Fibroblast of peridontal ligament (primary cell): Measurements from ENCODE around the gene ADGRG6.
"Not testable (repeated sequence)": the region's sequence is repeated elsewhere in the genome, so short reads cannot be mapped to it uniquely, and the experiment has no call there.

ENCODE experiments used
- DNase-seq: peaks from one replicate; pipeline ENCODE4 v3.0.0-alpha.2; 2010; ENCODE audit errors: extremely low read depth

ADGRG6 gene

GRCh38 chr6:142301651-142302391 lies at the start of gene ADGRG6:
ADGRG6 (plus strand) TSS chr6:142302007; CDS start chr6:142302330, 323 bp downstream.
- DNase-seq = no peak

GRCh38 chr6:142254513-142254912 lies 47.3 kb upstream of the ADGRG6 start:
- DNase-seq = no peak

- DNase-seq = no peak
Measured at GRCh38 chr6:142255785-142256184, 46.0 kb upstream of the ADGRG6 start.

GRCh38 chr6:142258305-142258704 lies 43.5 kb upstream of the ADGRG6 start:
- DNase-seq = no peak

GRCh38 chr6:142258757-142259156 lies 43.0 kb upstream of the ADGRG6 start:
- DNase-seq = no peak

GRCh38 chr6:142260748-142261147 lies 41.1 kb upstream of the ADGRG6 start:
- no peak for DNase-seq

- no peak for DNase-seq
Measured at GRCh38 chr6:142262231-142262630, 39.6 kb upstream of the ADGRG6 start.

GRCh38 chr6:142265476-142265875 lies 36.3 kb upstream of the ADGRG6 start:
- no peak for DNase-seq

GRCh38 chr6:142266060-142266459 lies 35.7 kb upstream of the ADGRG6 start:
- no peak for DNase-seq

GRCh38 chr6:142271476-142271875 lies 30.3 kb upstream of the ADGRG6 start:
- no peak for DNase-seq

- DNase-seq = no peak
Measured at GRCh38 chr6:142274656-142275055, 27.2 kb upstream of the ADGRG6 start.

GRCh38 chr6:142275236-142276006 lies 26.4 kb upstream of the ADGRG6 start:
- DNase-seq = no peak

GRCh38 chr6:142276256-142276655 lies 25.6 kb upstream of the ADGRG6 start:
- no peak for DNase-seq

GRCh38 chr6:142279350-142280180 lies 22.2 kb upstream of the ADGRG6 start:
- DNase-seq = peak; percentile 25

GRCh38 chr6:142280265-142280664 lies 21.5 kb upstream of the ADGRG6 start:
- DNase-seq = no peak

GRCh38 chr6:142280927-142281326 lies 20.9 kb upstream of the ADGRG6 start:
- no peak for DNase-seq

- not testable (repeated sequence) for DNase-seq
Measured at GRCh38 chr6:142283138-142283537, 18.7 kb upstream of the ADGRG6 start.

GRCh38 chr6:142284419-142284818 lies 17.4 kb upstream of the ADGRG6 start:
- DNase-seq = no peak

GRCh38 chr6:142285235-142286087 lies 16.3 kb upstream of the ADGRG6 start:
- DNase-seq = no peak

- no peak for DNase-seq
Measured at GRCh38 chr6:142286088-142286409, 15.8 kb upstream of the ADGRG6 start.

GRCh38 chr6:142289687-142290086 lies 12.1 kb upstream of the ADGRG6 start:
- DNase-seq = no peak
